ENCODE data around the gene ZDHHC7.

ZDHHC7 gene

GRCh38 chr16:84964386-84965128, 46.8 kb downstream of the ZDHHC7 start:
- no peak for DNase-seq (ENCODE audit: low read depth)

- no peak for DNase-seq (ENCODE audit: low read depth)
These were observed 48.3 kb downstream of the ZDHHC7 start for GRCh38 chr16:84963066-84963465.

- DNase-seq (ENCODE audit: low read depth): no peak
These were observed 50.4 kb downstream of the ZDHHC7 start for GRCh38 chr16:84960942-84961341.

- no peak for DNase-seq (ENCODE audit: low read depth)
These were observed 51.4 kb downstream of the ZDHHC7 start for GRCh38 chr16:84959784-84960417.

- DNase-seq (ENCODE audit: low read depth): no peak
These were observed 52.2 kb downstream of the ZDHHC7 start for GRCh38 chr16:84959045-84959576.

GRCh38 chr16:84957792-84958191, 53.5 kb downstream of the ZDHHC7 start:
- DNase-seq (ENCODE audit: low read depth): no peak

GRCh38 chr16:84957192-84957591, 54.1 kb downstream of the ZDHHC7 start:
- no peak for DNase-seq (ENCODE audit: low read depth)

GRCh38 chr16:84955427-84955826, 55.9 kb downstream of the ZDHHC7 start:
- no peak for DNase-seq (ENCODE audit: low read depth)

GRCh38 chr16:84953190-84953746, 58.1 kb downstream of the ZDHHC7 start:
- DNase-seq (ENCODE audit: low read depth): no peak

- DNase-seq (ENCODE audit: low read depth): peak; percentile 28
These were observed 58.8 kb downstream of the ZDHHC7 start for GRCh38 chr16:84952335-84953189.

GRCh38 chr16:84950906-84951305, 60.4 kb downstream of the ZDHHC7 start:
- DNase-seq (ENCODE audit: low read depth): no peak

- DNase-seq (ENCODE audit: low read depth): no peak
These were observed 61.4 kb downstream of the ZDHHC7 start for GRCh38 chr16:84949772-84950436.

GRCh38 chr16:84948851-84949610, 62.3 kb downstream of the ZDHHC7 start:
- no peak for DNase-seq (ENCODE audit: low read depth)

GRCh38 chr16:84947996-84948850, 63.1 kb downstream of the ZDHHC7 start:
- DNase-seq (ENCODE audit: low read depth): no peak

GRCh38 chr16:84947022-84947421, 64.3 kb downstream of the ZDHHC7 start:
- DNase-seq (ENCODE audit: low read depth): no peak

GRCh38 chr16:84943620-84944019, 67.7 kb downstream of the ZDHHC7 start:
- no peak for DNase-seq (ENCODE audit: low read depth)

GRCh38 chr16:84942786-84943185, 68.5 kb downstream of the ZDHHC7 start:
- no peak for DNase-seq (ENCODE audit: low read depth)

GRCh38 chr16:84941921-84942320, 69.4 kb downstream of the ZDHHC7 start:
- DNase-seq (ENCODE audit: low read depth): no peak

- no peak for DNase-seq (ENCODE audit: low read depth)
These were observed 70.4 kb downstream of the ZDHHC7 start for GRCh38 chr16:84940670-84941551.

Measured in stimulated activated CD8-positive, alpha-beta memory T cell treated with anti-CD3 and anti-CD28 coated beads, Interleukin-7, amount 100 ng/mL, for 24 hours (primary cell).